Choroid plexus epithelial cell (primary cell): ENCODE data around the gene FBH1.
A peak's percentile ranks its signal among the peaks of the same experiment; 100 is the strongest.

ENCODE experiments used
- DNase-seq: peaks from one replicate; pipeline ENCODE4 v3.0.0-alpha.2; 2010; ENCODE audit warnings: low read depth
- H3K4me3 ChIP-seq: 2 replicates; pipeline ENCODE4 v1.5.1; 2011; ENCODE audit warnings: low read depth, mild to moderate bottlenecking, control low read depth, low read length, moderate library complexity
- CTCF ChIP-seq: conservative IDR thresholded peaks from 2 replicates; pipeline ENCODE4 v1.5.1; 2011; ENCODE audit warnings: low read depth, mild to moderate bottlenecking, control low read depth, inconsistent platforms, low read length, moderate library complexity

The FBH1 gene

GRCh38 chr10:5891009-5891408 is 966 bp downstream of the FBH1 start:
- TF ChIP-seq CTCF = no peak
- no peak for DNase-seq
- peak overlapping the region; percentile 82 for H3K4me3 ChIP-seq

- no peak for TF ChIP-seq CTCF
- H3K4me3 ChIP-seq = no peak overlapping the region
- DNase-seq = no peak
Measured at GRCh38 chr10:5892007-5892406, 2.0 kb downstream of the FBH1 start.

- TF ChIP-seq CTCF = no peak
- DNase-seq = no peak
- no peak overlapping the region for H3K4me3 ChIP-seq
Measured at GRCh38 chr10:5893321-5893720, 3.3 kb downstream of the FBH1 start.

GRCh38 chr10:5894403-5894802 is 4.4 kb downstream of the FBH1 start:
- no peak for DNase-seq

GRCh38 chr10:5894873-5895272 is 4.8 kb downstream of the FBH1 start:
- H3K4me3 ChIP-seq = no peak overlapping the region
- no peak for TF ChIP-seq CTCF
- DNase-seq = no peak

More at GRCh38 chr10:5894403-5894802, 4.4 kb downstream of the FBH1 start:
- no peak overlapping the region for H3K4me3 ChIP-seq
- TF ChIP-seq CTCF = no peak

GRCh38 chr10:5895365-5895764 is 5.3 kb downstream of the FBH1 start:
- no peak for TF ChIP-seq CTCF
- no peak overlapping the region for H3K4me3 ChIP-seq
- DNase-seq = no peak

GRCh38 chr10:5895804-5896203 is 5.8 kb downstream of the FBH1 start:
- H3K4me3 ChIP-seq = no peak overlapping the region
- TF ChIP-seq CTCF = no peak
- no peak for DNase-seq
